Keratinocyte (primary cell): Measurements from ENCODE around the gene YTHDF2. TPM values are rescaled to one million over a fixed set of nuclear protein-coding genes. Genes with fewer than 3 reads are reported as not detected.
A peak's percentile ranks its signal among the peaks of the same experiment; 100 is the strongest.
"Not testable (repeated sequence)": the region's sequence is repeated elsewhere in the genome, so short reads cannot be mapped to it uniquely, and the experiment has no call there.

Source experiments
- DNase-seq: peaks from one replicate; pipeline ENCODE4 v3.0.0-alpha.2; 2011; ENCODE audit warnings: low read depth, missing footprints, low spot score
- FAIRE-seq: peaks from 2 replicates; lab custom pipeline; 2011; peaks lifted over from hg19 to GRCh38; lab: Jason Lieb, UNC
- H2AFZ ChIP-seq: 2 replicates; pipeline ENCODE4 v1.6.0; 2012; ENCODE audit warnings: low read length, control low read depth, inconsistent platforms; ENCODE audit not compliant: control insufficient read depth
- H3K27ac ChIP-seq: 2 replicates; pipeline ENCODE4 v1.5.1; 2011; ENCODE audit warnings: low read length; ENCODE audit not compliant: control insufficient read depth, insufficient read depth
- H3K27me3 ChIP-seq: 3 replicates; pipeline ENCODE4 v1.6.0; 2011; ENCODE audit warnings: low read length; ENCODE audit not compliant: control insufficient read depth, insufficient read depth; ENCODE audit errors: extremely low read depth
- H3K36me3 ChIP-seq, 2 experiments: 2 replicates in 1 of 2; 3 replicates in 1 of 2; pipeline ENCODE4 v1.5.1; 2011; ENCODE audit warnings: low read length in 2 of 2, mild to moderate bottlenecking in 1 of 2; ENCODE audit not compliant: control insufficient read depth in 2 of 2, insufficient read depth in 2 of 2; ENCODE audit errors: extremely low read depth in 1 of 2
- H3K4me1 ChIP-seq: 3 replicates; pipeline ENCODE4 v1.5.1; 2011; ENCODE audit warnings: low read length; ENCODE audit not compliant: control insufficient read depth, insufficient read depth; ENCODE audit errors: extremely low read depth
- H3K4me2 ChIP-seq: 3 replicates; pipeline ENCODE4 v1.6.0; 2011; ENCODE audit warnings: low read depth, low read length; ENCODE audit not compliant: control insufficient read depth, insufficient read depth; ENCODE audit errors: extremely low read depth
- H3K4me3 ChIP-seq, 3 experiments: fragments of 200-600 bp in 1 of 3; sonication (generic) in 1 of 3; 2 replicates in 2 of 3; 3 replicates in 1 of 3; pipeline ENCODE4 v1.5.1; 2011 to 2016; ENCODE audit warnings: low read length in 3 of 3, mild to moderate bottlenecking in 3 of 3, control low read depth in 2 of 3, inconsistent platforms in 1 of 3, low read depth in 1 of 3, mixed read lengths in 1 of 3, mixed run types in 1 of 3, moderate library complexity in 1 of 3; ENCODE audit not compliant: control insufficient read depth in 2 of 3, insufficient read depth in 2 of 3; ENCODE audit errors: extremely low read depth in 1 of 3
- H3K79me2 ChIP-seq: 2 replicates; pipeline ENCODE4 v1.6.0; 2012; ENCODE audit warnings: low read length; ENCODE audit not compliant: control insufficient read depth, insufficient read depth
- H3K9ac ChIP-seq: 3 replicates; pipeline ENCODE4 v1.6.0; 2011; ENCODE audit warnings: low read length; ENCODE audit not compliant: control insufficient read depth, insufficient read depth; ENCODE audit errors: extremely low read depth
- H3K9me1 ChIP-seq: 3 replicates; pipeline ENCODE4 v1.6.0; 2011; ENCODE audit warnings: low read length; ENCODE audit not compliant: control insufficient read depth, insufficient read depth; ENCODE audit errors: extremely low read depth
- H3K9me3 ChIP-seq: 2 replicates; pipeline ENCODE4 v1.5.1; 2012; ENCODE audit warnings: low read depth, low read length; ENCODE audit not compliant: control insufficient read depth
- H4K20me1 ChIP-seq: 3 replicates; pipeline ENCODE4 v1.6.0; 2011; ENCODE audit warnings: low read length; ENCODE audit not compliant: control insufficient read depth, insufficient read depth; ENCODE audit errors: extremely low read depth
- EZH2 ChIP-seq: IDR thresholded peaks from one replicate; pipeline ENCODE4 v1.6.1; 2012; ENCODE audit warnings: inconsistent platforms, mild to moderate bottlenecking, low read length, moderate library complexity
- dilution Hi-C: fragments of 300-500 bp; cut with MboI; formaldehyde crosslinking; loops from one replicate; pipeline ENCODE4 v1.7.0; 2020; ENCODE audit warnings: low sequenced_read_pairs; ENCODE audit not compliant: extremely low pct_ligation_motif_present
- polyA minus RNA-seq, 3 experiments: library from RNA; depleted of rRNA, polyadenylated mRNA; stranded (reverse); fragments of >200 nt; gene quantifications; 1 replicate in 1 of 3; 2 replicates in 1 of 3; 3 replicates in 1 of 3; pipeline ENCODE4 v1.2.3, GENCODE V29; 2011
- polyA plus RNA-seq, 5 experiments: library from polyadenylated mRNA; depleted of rRNA in 3 of 5; stranded (reverse) in 3 of 5; stranded (forward) in 1 of 5; unstranded in 1 of 5; fragments of >200 nt; gene quantifications; 1 replicate in 1 of 5; 2 replicates in 3 of 5; 3 replicates in 1 of 5; pipeline versions ENCODE4 v1.2.1 to v1.2.3, GENCODE V29; 2011 to 2012; ENCODE audit warnings: missing spikeins in 2 of 5, low read depth in 1 of 5, low replicate concordance in 1 of 5
- TF ChIP-seq, protein P1 (sequence below), 3 experiments: IDR thresholded peaks in 1 of 3; conservative IDR thresholded peaks in 1 of 3; optimal IDR thresholded peaks in 1 of 3; 2 replicates in 2 of 3; 3 replicates in 1 of 3; pipeline versions ENCODE3 to v1.5.1; 2011; ENCODE audit warnings: low read length in 3 of 3, mild to moderate bottlenecking in 3 of 3, moderate library complexity in 2 of 3, control low read depth in 1 of 3, inconsistent platforms in 1 of 3; ENCODE audit not compliant: insufficient read depth in 2 of 3; ENCODE audit errors: extremely low read depth in 1 of 3

The YTHDF2 gene
- polyA plus RNA-seq: 88.0 to 103 TPM (median 90.8 TPM) in 3 replicates
- 30.0 TPM for polyA plus RNA-seq (2011; ENCODE audit: low read depth)
- 53.2 and 87.7 TPM in 2 replicates for polyA plus RNA-seq (2011; cell fraction: cytosol; rRNA removed)
- 96.6 and 114 TPM in 2 replicates for polyA plus RNA-seq (2011; cell fraction: nucleus; rRNA removed)
- polyA plus RNA-seq (2012; ENCODE audit: low replicate concordance): 60.6 and 71.4 TPM in 2 replicates
- 117 to 145 TPM (median 136 TPM) in 3 replicates for polyA minus RNA-seq
- 63.3 TPM for polyA minus RNA-seq (2011; cell fraction: cytosol; rRNA and poly(A)+ RNA removed)
- 68.0 and 159 TPM in 2 replicates for polyA minus RNA-seq (2011; cell fraction: nucleus; rRNA and poly(A)+ RNA removed)

DNA sequence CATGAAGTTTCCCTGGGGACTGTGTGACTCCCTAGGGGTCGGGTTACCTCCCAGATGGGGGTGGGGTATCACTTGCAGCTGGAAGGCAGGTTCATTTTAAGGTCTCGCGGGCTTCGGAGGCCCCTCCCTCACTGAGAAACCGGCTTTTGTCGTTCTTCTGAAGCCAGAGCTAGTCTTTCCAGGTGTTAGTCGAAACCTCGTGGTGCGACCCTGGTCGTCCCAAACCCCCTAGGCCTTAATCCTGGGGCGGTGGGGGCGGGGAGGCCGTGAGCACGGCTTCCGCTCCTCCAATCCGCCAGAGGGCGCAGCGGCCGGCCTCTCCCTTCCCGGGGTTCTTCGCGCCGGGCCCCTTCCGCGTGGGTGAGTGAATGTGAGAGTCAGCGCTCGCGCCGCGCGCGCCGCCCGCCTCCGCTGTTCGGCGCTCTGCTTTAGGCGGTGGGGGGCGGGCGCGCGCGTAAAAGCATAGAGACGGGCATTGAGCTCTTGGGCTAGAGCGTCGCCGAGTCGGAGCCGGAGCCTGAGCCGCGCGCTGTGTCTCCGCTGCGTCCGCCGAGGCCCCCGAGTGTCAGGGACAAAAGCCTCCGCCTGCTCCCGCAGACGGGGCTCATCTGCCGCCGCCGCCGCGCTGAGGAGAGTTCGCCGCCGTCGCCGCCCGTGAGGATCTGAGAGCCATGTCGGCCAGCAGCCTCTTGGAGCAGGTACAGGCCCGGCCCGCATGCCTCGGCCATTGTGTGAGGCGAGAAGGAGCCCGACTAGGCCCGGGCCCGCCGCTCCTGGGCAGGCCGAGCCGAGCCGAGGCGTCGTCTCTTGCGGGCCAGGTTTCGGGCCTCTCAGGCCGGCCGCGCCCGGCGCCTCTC is at the start of gene YTHDF2:
Gene YTHDF2, plus strand, starts transcription at position 491 of the 857 bp plus-strand sequence. Its CDS starts 181 bp downstream, at position 672.
- H3K79me2 ChIP-seq: peaks cover 49% of the 10 kb centered on the region
- peak within 1 kb of the TSS; percentile 98 for H2AFZ ChIP-seq
- DNase-seq: peak; percentile 61
- no peaks in the 10 kb centered on the region for H3K9me3 ChIP-seq
- dilution Hi-C loops: no loop called here
- peak within 1 kb of the TSS; percentile 77 to 99 (median 94) for H3K4me3 ChIP-seq
- no peaks in the 10 kb centered on the region for H3K9me1 ChIP-seq
- H4K20me1 ChIP-seq: peaks cover 15% of the 10 kb centered on the region
- peak within 1 kb of the TSS; percentile 90 for H3K27ac ChIP-seq
- peak within 1 kb of the TSS; percentile 82 for H3K4me2 ChIP-seq
- TF ChIP-seq, protein P1, sequence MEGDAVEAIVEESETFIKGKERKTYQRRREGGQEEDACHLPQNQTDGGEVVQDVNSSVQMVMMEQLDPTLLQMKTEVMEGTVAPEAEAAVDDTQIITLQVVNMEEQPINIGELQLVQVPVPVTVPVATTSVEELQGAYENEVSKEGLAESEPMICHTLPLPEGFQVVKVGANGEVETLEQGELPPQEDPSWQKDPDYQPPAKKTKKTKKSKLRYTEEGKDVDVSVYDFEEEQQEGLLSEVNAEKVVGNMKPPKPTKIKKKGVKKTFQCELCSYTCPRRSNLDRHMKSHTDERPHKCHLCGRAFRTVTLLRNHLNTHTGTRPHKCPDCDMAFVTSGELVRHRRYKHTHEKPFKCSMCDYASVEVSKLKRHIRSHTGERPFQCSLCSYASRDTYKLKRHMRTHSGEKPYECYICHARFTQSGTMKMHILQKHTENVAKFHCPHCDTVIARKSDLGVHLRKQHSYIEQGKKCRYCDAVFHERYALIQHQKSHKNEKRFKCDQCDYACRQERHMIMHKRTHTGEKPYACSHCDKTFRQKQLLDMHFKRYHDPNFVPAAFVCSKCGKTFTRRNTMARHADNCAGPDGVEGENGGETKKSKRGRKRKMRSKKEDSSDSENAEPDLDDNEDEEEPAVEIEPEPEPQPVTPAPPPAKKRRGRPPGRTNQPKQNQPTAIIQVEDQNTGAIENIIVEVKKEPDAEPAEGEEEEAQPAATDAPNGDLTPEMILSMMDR (optimal IDR thresholded peaks at IDR 0.05 in 1 of 3, IDR thresholded peaks at IDR 0.05 in 1 of 3, conservative IDR thresholded peaks at IDR 0.05 in 1 of 3; ENCODE audit: extremely low read depth in 1 of 3, insufficient read depth in 2 of 3, low read length in 3 of 3): peak; percentile 69 to 91 (median 89)
- TF ChIP-seq EZH2: no peak
- H3K9ac ChIP-seq: peak within 1 kb of the TSS; percentile 98
- FAIRE-seq: no peak
- peaks cover 5 to 16% of the 10 kb centered on the region in 2 experiments for H3K36me3 ChIP-seq
- H3K27me3 ChIP-seq: no peaks in the 10 kb centered on the region
- peaks cover 29% of the 10 kb centered on the region for H3K4me1 ChIP-seq

DNA sequence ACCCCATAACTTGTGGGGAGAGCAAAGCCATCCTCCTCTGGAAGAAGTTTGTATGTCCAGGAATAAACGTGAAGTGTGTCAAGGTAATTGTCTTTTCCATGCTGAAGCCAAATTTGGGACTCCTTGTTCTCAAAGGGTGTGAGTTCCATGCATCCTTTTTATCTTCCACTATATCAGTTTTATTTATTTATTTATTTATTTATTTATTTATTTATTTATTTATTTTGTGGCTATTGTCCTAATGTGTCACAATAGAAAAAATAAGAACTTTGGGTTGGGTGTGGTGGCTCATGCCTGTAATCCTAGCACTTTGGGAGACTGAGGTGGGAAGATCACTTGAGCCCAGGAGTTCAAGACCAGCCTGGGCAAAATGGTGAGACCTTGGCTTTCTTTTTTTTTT is 45.1 kb upstream of the YTHDF2 start:
- H3K36me3 ChIP-seq, DNase-seq, dilution Hi-C loops, H3K79me2 ChIP-seq, H3K9me3 ChIP-seq, H3K27ac ChIP-seq, H3K4me1 ChIP-seq, H3K9ac ChIP-seq, H2AFZ ChIP-seq, H3K4me2 ChIP-seq, FAIRE-seq, H4K20me1 ChIP-seq, H3K9me1 ChIP-seq, H3K27me3 ChIP-seq, H3K4me3 ChIP-seq: not testable (repeated sequence)
